OCI-LY1 (cell line): ENCODE data around the gene KDM5B.

Source experiments
- H2AFZ ChIP-seq: fragments of 200-600 bp; sonication (generic), shearing (Covaris generic); 2 replicates; pipeline ENCODE4 v1.6.0; 2014; ENCODE audit warnings: antibody characterized with exemption, mild to moderate bottlenecking, low read length
- H3F3A ChIP-seq: fragments of 200-600 bp; sonication (generic), shearing (Covaris generic); 2 replicates; pipeline ENCODE4 v1.6.0; 2014; ENCODE audit warnings: mild to moderate bottlenecking, antibody characterized with exemption, low read length, moderate library complexity; ENCODE audit not compliant: insufficient read depth
- H3K27ac ChIP-seq: fragments of 200-600 bp; sonication (generic); 2 replicates; pipeline ENCODE4 v1.5.1; 2014; ENCODE audit warnings: low read length, mixed run types, mild to moderate bottlenecking, low read depth; ENCODE audit not compliant: poor library complexity, severe bottlenecking
- H3K27me3 ChIP-seq: fragments of 200-600 bp; sonication (generic); 2 replicates; pipeline ENCODE4 v1.6.0; 2014; ENCODE audit warnings: antibody characterized with exemption, mild to moderate bottlenecking, low read length, moderate library complexity; ENCODE audit not compliant: insufficient read depth
- H3K36me3 ChIP-seq: fragments of 200-600 bp; sonication (generic); 2 replicates; pipeline ENCODE4 v1.6.1; 2014; ENCODE audit warnings: mild to moderate bottlenecking, antibody characterized with exemption, low read length, moderate library complexity, mixed read lengths; ENCODE audit not compliant: insufficient read depth
- H3K4me1 ChIP-seq: fragments of 200-600 bp; sonication (generic); 2 replicates; pipeline ENCODE4 v1.5.1; 2014; ENCODE audit warnings: mild to moderate bottlenecking, low read length, moderate library complexity; ENCODE audit not compliant: insufficient read depth, severe bottlenecking
- H3K4me2 ChIP-seq: fragments of 200-600 bp; sonication (generic), shearing (Covaris generic); 2 replicates; pipeline ENCODE4 v1.6.1; 2014; ENCODE audit warnings: low read length
- H3K4me3 ChIP-seq: fragments of 200-600 bp; sonication (generic); 2 replicates; pipeline ENCODE4 v1.5.1; 2014; ENCODE audit warnings: low read length, low read depth, mild to moderate bottlenecking, mixed read lengths; ENCODE audit not compliant: poor library complexity, severe bottlenecking
- H3K79me2 ChIP-seq: fragments of 200-600 bp; shearing (Covaris generic); 2 replicates; pipeline ENCODE4 v1.6.1; 2016; ENCODE audit warnings: mixed run types, low read length, mixed read lengths; ENCODE audit not compliant: insufficient read depth
- H3K9ac ChIP-seq: fragments of 200-600 bp; sonication (generic), shearing (Covaris generic); 2 replicates; pipeline ENCODE4 v1.6.1; 2014; ENCODE audit warnings: mild to moderate bottlenecking, low read length, mixed read lengths
- H3K9me2 ChIP-seq: fragments of 200-600 bp; sonication (generic), shearing (Covaris generic); 2 replicates; pipeline ENCODE4 v1.6.1; 2014; ENCODE audit warnings: low read depth, mild to moderate bottlenecking, low read length, mixed read lengths
- H3K9me3 ChIP-seq: fragments of 200-600 bp; shearing (Covaris generic); 2 replicates; pipeline ENCODE4 v1.6.1; 2014; ENCODE audit warnings: low read length, mixed read lengths
- H4K20me1 ChIP-seq: fragments of 200-600 bp; sonication (generic), shearing (Covaris generic); 2 replicates; pipeline ENCODE4 v1.6.0; 2016; ENCODE audit warnings: mild to moderate bottlenecking, low read length; ENCODE audit not compliant: insufficient read depth
- CTCF ChIP-seq: fragments of 200-600 bp; sonication (generic), shearing (Covaris generic); IDR thresholded peaks from 2 replicates; pipeline ENCODE4 v1.5.1; 2017; ENCODE audit warnings: mild to moderate bottlenecking, antibody characterized with exemption, low read length, moderate library complexity, mixed read lengths
- EZH2 ChIP-seq: fragments of 200-600 bp; sonication (generic), shearing (Covaris generic); IDR thresholded peaks from 2 replicates; pipeline ENCODE4 v1.8.0; 2017; ENCODE audit warnings: borderline replicate concordance, mixed run types, mild to moderate bottlenecking, antibody characterized with exemption, low read length, moderate library complexity, mixed read lengths

The KDM5B gene

GRCh38 chr1:202752774-202753173 is 55.4 kb downstream of the KDM5B start:
- Histone ChIP-seq H3K27me3 (no peaks in the 10 kb centered on the region), H3K9me2 (no peaks in the 10 kb centered on the region), H2AFZ (no peak overlapping the region), H3K4me2 (no peak overlapping the region), H3K36me3 (no peaks in the 10 kb centered on the region), H4K20me1 (no peaks in the 10 kb centered on the region), H3K9me3 (no peaks in the 10 kb centered on the region), H3K9ac (no peak overlapping the region), H3K4me1 (no peaks in the 10 kb centered on the region), H3F3A (no peaks in the 10 kb centered on the region), H3K79me2 (no peaks in the 10 kb centered on the region), H3K27ac (no peak overlapping the region), H3K4me3 (no peak overlapping the region)
- TF ChIP-seq EZH2 (no peak), CTCF (no peak)

GRCh38 chr1:202750761-202751160 is 57.5 kb downstream of the KDM5B start:
- TF ChIP-seq EZH2 (no peak), CTCF (no peak)
- no peaks in the 10 kb centered on the region for H3K36me3 ChIP-seq

GRCh38 chr1:202750024-202750423 is 58.2 kb downstream of the KDM5B start:
- H3K9me2 ChIP-seq, result no peaks in the 10 kb centered on the region
- H3K36me3 ChIP-seq, result no peaks in the 10 kb centered on the region
- no peaks in the 10 kb centered on the region for H3K27me3 ChIP-seq
- H3K9ac ChIP-seq, result no peak overlapping the region
- TF ChIP-seq EZH2, result no peak
- TF ChIP-seq CTCF, result no peak
- no peak overlapping the region for H3K4me2 ChIP-seq
- no peaks in the 10 kb centered on the region for H3K4me1 ChIP-seq
- no peak overlapping the region for H2AFZ ChIP-seq
- H3K9me3 ChIP-seq, result no peaks in the 10 kb centered on the region
- H3F3A ChIP-seq, result no peaks in the 10 kb centered on the region
- no peaks in the 10 kb centered on the region for H4K20me1 ChIP-seq
- no peaks in the 10 kb centered on the region for H3K79me2 ChIP-seq
- H3K27ac ChIP-seq, result no peak overlapping the region
- H3K4me3 ChIP-seq, result no peak overlapping the region

More at GRCh38 chr1:202750761-202751160, 57.5 kb downstream of the KDM5B start:
- no peaks in the 10 kb centered on the region for H3K79me2 ChIP-seq
- no peaks in the 10 kb centered on the region for H3K27me3 ChIP-seq
- no peak overlapping the region for H3K9ac ChIP-seq
- no peaks in the 10 kb centered on the region for H3K4me1 ChIP-seq
- H3K4me2 ChIP-seq, result no peak overlapping the region
- H2AFZ ChIP-seq, result no peak overlapping the region
- no peak overlapping the region for H3K27ac ChIP-seq
- no peaks in the 10 kb centered on the region for H3K9me2 ChIP-seq
- no peaks in the 10 kb centered on the region for H3F3A ChIP-seq
- no peaks in the 10 kb centered on the region for H3K9me3 ChIP-seq
- H4K20me1 ChIP-seq, result no peaks in the 10 kb centered on the region
- no peak overlapping the region for H3K4me3 ChIP-seq
